G401 (cell line): Measurements from ENCODE around the gene CCT6B. TPM values are rescaled to one million over a fixed set of nuclear protein-coding genes. Genes with fewer than 3 reads are reported as not detected.
A peak's percentile ranks its signal among the peaks of the same experiment; 100 is the strongest.
"Not testable (repeated sequence)": the region's sequence is repeated elsewhere in the genome, so short reads cannot be mapped to it uniquely, and the experiment has no call there.

Experiments
- DNase-seq: peaks from one replicate; pipeline ENCODE4 v3.0.0-alpha.2; 2015; ENCODE audit warnings: low spot score
- in situ Hi-C: cut with HindIII; loops from 2 replicates; pipeline ENCODE4 v1.10.0; 2016; ENCODE audit warnings: low sequenced_read_pairs, mixed read lengths
- total RNA-seq: library from RNA; depleted of rRNA; stranded (reverse); fragments of >200 nt; shearing (Covaris generic); gene quantifications from 2 replicates; pipeline ENCODE4 v1.2.3, GENCODE V29; 2014; rRNA removed

The CCT6B gene, protein sequence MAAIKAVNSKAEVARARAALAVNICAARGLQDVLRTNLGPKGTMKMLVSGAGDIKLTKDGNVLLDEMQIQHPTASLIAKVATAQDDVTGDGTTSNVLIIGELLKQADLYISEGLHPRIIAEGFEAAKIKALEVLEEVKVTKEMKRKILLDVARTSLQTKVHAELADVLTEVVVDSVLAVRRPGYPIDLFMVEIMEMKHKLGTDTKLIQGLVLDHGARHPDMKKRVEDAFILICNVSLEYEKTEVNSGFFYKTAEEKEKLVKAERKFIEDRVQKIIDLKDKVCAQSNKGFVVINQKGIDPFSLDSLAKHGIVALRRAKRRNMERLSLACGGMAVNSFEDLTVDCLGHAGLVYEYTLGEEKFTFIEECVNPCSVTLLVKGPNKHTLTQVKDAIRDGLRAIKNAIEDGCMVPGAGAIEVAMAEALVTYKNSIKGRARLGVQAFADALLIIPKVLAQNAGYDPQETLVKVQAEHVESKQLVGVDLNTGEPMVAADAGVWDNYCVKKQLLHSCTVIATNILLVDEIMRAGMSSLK
- 0.12 and 0.14 TPM in 2 replicates for total RNA-seq

GRCh38 chr17:34961093-34961911 lies at the start of gene CCT6B, which contains the start of gene ZNF830:
CCT6B (minus strand) TSS chr17:34961460; CDS start chr17:34961393, 67 bp downstream.
ZNF830 (plus strand) TSS chr17:34961540; CDS start chr17:34961567, 27 bp downstream.
- in situ Hi-C loops = no loop called here
- DNase-seq = peak; percentile 95

- no peak for DNase-seq
- in situ Hi-C loops = no loop called here
These were observed 48.8 kb upstream of the CCT6B start for GRCh38 chr17:35010093-35010492.

- in situ Hi-C loops = no loop called here
- DNase-seq = peak; percentile 58
These were observed 45.7 kb upstream of the CCT6B start for GRCh38 chr17:35006961-35007360.

- in situ Hi-C loops = no loop called here
These were observed 45.1 kb upstream of the CCT6B start for GRCh38 chr17:35006345-35006744.

DNA sequence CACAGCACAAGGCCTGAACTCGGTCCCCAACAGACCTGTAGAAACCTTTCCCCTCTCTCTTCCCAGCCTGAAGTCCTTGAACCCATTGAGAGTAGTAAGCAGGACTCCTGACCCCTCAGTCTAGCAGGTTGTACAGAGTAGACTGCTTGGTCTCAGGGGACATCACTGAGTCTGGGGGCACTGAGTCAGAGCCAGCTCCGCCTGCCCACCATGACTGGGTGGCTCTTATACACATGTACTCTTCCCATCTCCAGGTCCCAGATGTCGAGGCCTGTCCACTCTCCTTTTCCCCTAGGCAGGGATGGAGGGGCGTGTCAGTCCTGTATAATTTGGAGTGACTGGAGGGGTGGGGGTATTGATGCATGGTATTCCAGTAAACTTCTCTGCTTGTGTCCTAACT lies 42.5 kb upstream of the CCT6B start:
- in situ Hi-C loops = no loop called here
- DNase-seq = no peak

More at GRCh38 chr17:35006345-35006744, 45.1 kb upstream of the CCT6B start:
- no peak for DNase-seq

- in situ Hi-C loops = no loop called here
- DNase-seq = peak; percentile 71
These were observed 41.8 kb upstream of the CCT6B start for GRCh38 chr17:35002876-35003551.

DNA sequence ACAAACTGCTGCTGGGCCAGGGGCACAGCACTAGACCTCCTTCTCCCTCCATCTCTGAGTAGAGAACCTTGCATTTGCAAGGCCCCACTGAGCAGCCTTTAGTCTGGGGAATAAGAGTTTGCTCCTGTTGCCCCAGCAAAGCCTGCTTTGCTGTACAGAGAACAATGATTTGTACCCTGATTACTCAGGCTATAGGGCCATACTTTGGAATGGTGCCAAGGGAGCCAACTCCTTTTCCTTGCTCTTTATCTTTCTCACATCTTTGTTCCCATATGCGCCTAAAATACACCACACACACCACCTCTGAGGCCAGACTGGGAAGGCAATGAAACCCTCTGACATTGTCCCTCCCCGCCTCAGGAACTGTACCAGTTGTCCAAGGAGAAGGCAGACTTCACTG lies 40.3 kb upstream of the CCT6B start:
- in situ Hi-C loops = no loop called here
- DNase-seq = no peak

- in situ Hi-C loops, DNase-seq: not testable (repeated sequence)
These were observed 39.7 kb upstream of the CCT6B start for GRCh38 chr17:35000965-35001364.

DNA sequence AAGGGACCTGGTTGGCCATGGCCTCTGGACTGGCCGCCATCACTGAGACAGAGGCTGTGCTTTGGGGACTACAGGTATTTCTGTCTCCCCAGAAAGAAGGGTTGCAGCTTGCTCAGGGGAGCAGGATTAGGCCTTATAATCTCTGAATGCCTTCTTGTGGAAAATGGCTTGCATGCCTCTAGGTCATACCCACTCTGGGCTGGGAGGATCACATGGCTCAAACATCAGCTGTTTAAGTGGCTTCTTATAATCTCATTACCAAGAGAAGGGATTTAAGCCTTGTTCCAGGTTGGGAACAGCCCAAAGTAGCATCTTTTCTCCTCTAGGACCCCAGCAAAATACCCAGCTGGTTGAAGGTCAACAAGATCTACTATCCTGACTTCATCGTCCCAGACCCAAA lies 38.2 kb upstream of the CCT6B start:
- DNase-seq = no peak
- in situ Hi-C loops = loop anchor here (25.0 kb wide), 1 partner anchor 113 kb away; the partner anchor contains the start of genes FNDC8 and RAD51D

GRCh38 chr17:34998205-34998604 lies 36.9 kb upstream of the CCT6B start:
- in situ Hi-C loops = loop anchor here (25.0 kb wide), 1 partner anchor 114 kb away; the partner anchor contains the start of genes FNDC8 and RAD51D
- no peak for DNase-seq

GRCh38 chr17:34997355-34997862 lies 36.1 kb upstream of the CCT6B start:
- in situ Hi-C loops = loop anchor here (25.0 kb wide), 1 partner anchor 115 kb away; the partner anchor contains the start of genes FNDC8 and RAD51D
- DNase-seq = no peak

- in situ Hi-C loops = loop anchor here (25.0 kb wide), 1 partner anchor 116 kb away; the partner anchor contains the start of genes FNDC8 and RAD51D
- DNase-seq = no peak
These were observed 35.4 kb upstream of the CCT6B start for GRCh38 chr17:34996422-34997285.

DNA sequence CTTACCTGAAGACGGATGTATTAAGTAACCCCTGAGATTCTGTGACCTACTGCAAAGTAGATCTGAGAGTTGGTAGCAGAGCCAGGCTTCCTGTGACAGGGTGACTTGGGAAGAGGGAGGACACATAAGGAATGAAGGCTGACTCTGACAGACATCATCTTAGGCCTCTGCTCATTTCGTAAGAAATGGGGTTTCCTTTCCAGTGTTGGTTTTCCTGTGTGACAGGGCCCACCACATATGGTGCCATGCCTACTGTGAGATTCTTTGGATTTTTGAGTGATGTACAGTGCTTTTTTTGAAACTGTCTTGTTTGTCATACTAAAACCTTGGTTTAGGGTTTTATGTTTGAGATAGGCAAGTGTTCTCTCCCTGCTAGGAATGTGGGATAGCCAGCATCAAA lies 31.8 kb upstream of the CCT6B start:
- DNase-seq = no peak
- in situ Hi-C loops = loop anchor here (25.0 kb wide), 1 partner anchor 119 kb away; the partner anchor contains the start of genes FNDC8 and RAD51D

DNA sequence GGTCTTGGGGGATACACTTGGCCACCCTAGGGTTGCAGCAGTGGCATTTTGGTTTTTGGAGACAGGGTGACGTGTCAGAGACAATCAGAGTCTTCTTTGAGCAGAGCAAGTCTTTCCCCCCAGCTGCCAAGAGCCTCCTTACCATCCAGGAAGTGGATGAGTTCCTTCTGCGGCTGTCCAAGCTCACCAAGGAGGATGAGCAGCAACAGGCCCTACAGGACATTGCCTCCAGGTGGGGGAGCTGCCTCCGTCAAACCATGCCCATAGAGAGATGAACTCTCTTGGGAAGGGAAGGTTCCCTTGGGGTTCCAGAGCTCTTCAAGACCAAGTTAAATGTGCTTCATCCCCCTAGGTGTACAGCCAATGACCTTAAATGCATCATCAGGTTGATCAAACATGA lies 30.3 kb upstream of the CCT6B start:
- in situ Hi-C loops = loop anchor here (25.0 kb wide), 1 partner anchor 121 kb away; the partner anchor contains the start of genes FNDC8 and RAD51D

GRCh38 chr17:34990921-34991365 lies 29.7 kb upstream of the CCT6B start:
- in situ Hi-C loops = loop anchor here (25.0 kb wide), 1 partner anchor 121 kb away; the partner anchor contains the start of genes FNDC8 and RAD51D
- no peak for DNase-seq

More for the DNA sequence above, 30.3 kb upstream of the CCT6B start:
- DNase-seq = no peak

GRCh38 chr17:34989473-34989872 lies 28.2 kb upstream of the CCT6B start:
- DNase-seq = no peak
- in situ Hi-C loops = loop anchor here (25.0 kb wide), 1 partner anchor 123 kb away; the partner anchor contains the start of genes FNDC8 and RAD51D

DNA sequence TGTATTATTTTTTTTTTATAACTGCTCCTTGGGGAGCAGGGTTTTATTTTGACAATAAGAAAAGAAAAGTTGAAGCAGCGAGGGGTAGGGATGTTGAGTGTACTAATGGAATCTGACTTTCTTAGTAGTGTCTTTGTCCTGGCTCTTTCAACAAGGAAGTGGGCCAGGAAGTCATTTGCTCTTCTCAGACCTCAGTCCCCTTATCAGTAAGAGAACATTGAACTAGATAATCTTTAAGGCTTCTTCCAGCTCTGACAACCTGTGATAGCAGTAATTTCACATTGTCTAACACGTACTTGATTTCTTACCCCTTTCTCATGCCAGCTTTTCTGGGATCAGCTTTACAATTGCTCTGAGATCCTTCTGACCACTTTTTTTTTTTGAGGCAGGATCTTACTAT lies 27.4 kb upstream of the CCT6B start:
- in situ Hi-C loops = loop anchor here (25.0 kb wide), 1 partner anchor 124 kb away; the partner anchor contains the start of genes FNDC8 and RAD51D
- DNase-seq = no peak
